ENCODE results near the gene FRS3. TPM values are rescaled to one million over a fixed set of nuclear protein-coding genes. Genes with fewer than 3 reads are reported as not detected.

Gene FRS3
- total RNA-seq, 1 experiment from 2014 or later: 5.9 TPM

GRCh38 chr6:41736186-41736733, 43.4 kb downstream of the FRS3 start:
- no peaks in the 10 kb centered on the region for H3K36me3 ChIP-seq (ENCODE audit: control insufficient read depth in 1 of 2, insufficient read depth in 2 of 2, low read length in 2 of 2)
- H3K4me2 ChIP-seq (ENCODE audit: low read length): peak overlapping the region; percentile 98
- POLR2A ChIA-PET: no interaction called here
- no peaks in the 10 kb centered on the region for H4K20me1 ChIP-seq (ENCODE audit: insufficient read depth)
- intact Hi-C loops (cut with micrococcal nuclease): no loop called here
- H3K4me1 ChIP-seq (ENCODE audit: control insufficient read depth in 1 of 2, insufficient read depth in 2 of 2, low read length in 2 of 2): peaks cover 13 to 31% of the 10 kb centered on the region in 2 experiments
- ATAC-seq: no peak; the same call in 1 of the 2 replicates
- CTCF ChIA-PET: no interaction called here
- RAD21 ChIA-PET (ENCODE audit: low non-redundant PET in 1 of 2, low total read pairs in 2 of 2, uncharacterized antibody in 2 of 2, unreplicated experiment in 2 of 2): no interaction called here
- H3K4me3 ChIP-seq (replicated peaks in 1 of 2; ENCODE audit: low read depth in 1 of 2, low read length in 2 of 2): peak overlapping the region; percentile 23 to 27
- TF ChIP-seq JUND (IDR thresholded peaks at IDR 0.05) (no peak), POLR2A (IDR thresholded peaks at IDR 0.05; ENCODE audit: borderline replicate concordance, extremely low read depth, insufficient read depth, insufficient read length) (no peak), YY1 (IDR thresholded peaks at IDR 0.05; ENCODE audit: extremely low read depth, insufficient replicate concordance, low read depth, low read length) (no peak), ATF3 (IDR thresholded peaks at IDR 0.05) (no peak), ZFX (IDR thresholded peaks at IDR 0.05) (no peak), SIN3A (IDR thresholded peaks at IDR 0.05; ENCODE audit: low read depth) (no peak), EZH2 (IDR thresholded peaks at IDR 0.05) (no peak), POLR2AphosphoS5 (IDR thresholded peaks at IDR 0.05; ENCODE audit: low read depth, low read length) (no peak), ZNF274 (IDR thresholded peaks at IDR 0.05; ENCODE audit: low read depth, low read length) (no peak), SP1 (IDR thresholded peaks at IDR 0.05; ENCODE audit: low read depth) (no peak), EGR1 (IDR thresholded peaks at IDR 0.05; ENCODE audit: low read depth) (no peak), ZBTB33 (IDR thresholded peaks at IDR 0.05; ENCODE audit: extremely low read depth, insufficient replicate concordance, low read length) (no peak), RAD21 (IDR thresholded peaks at IDR 0.05; ENCODE audit: low read depth) (no peak), CTCF (IDR thresholded peaks at IDR 0.05 in 2 of 3, conservative IDR thresholded peaks at IDR 0.05 in 1 of 3; ENCODE audit: borderline replicate concordance in 1 of 3, insufficient read depth in 1 of 3, low read depth in 2 of 3, low read length in 2 of 3) (no peak), REST (IDR thresholded peaks at IDR 0.05; ENCODE audit: low read depth) (no peak), EZH2phosphoT487 (IDR thresholded peaks at IDR 0.05; ENCODE audit: borderline replicate concordance) (no peak), CBX3 (IDR thresholded peaks at IDR 0.05; ENCODE audit: low read depth) (no peak), FOSL1 (IDR thresholded peaks at IDR 0.05; ENCODE audit: low read depth) (no peak), TCF7L2 (IDR thresholded peaks at IDR 0.05; ENCODE audit: borderline replicate concordance, extremely low read depth, insufficient read depth, insufficient read length) (no peak)
- no peaks in the 10 kb centered on the region for H3K79me2 ChIP-seq (ENCODE audit: insufficient read depth, low read length)
- no peaks in the 10 kb centered on the region for H3K9me3 ChIP-seq (ENCODE audit: control insufficient read depth in 1 of 2, insufficient read depth in 1 of 2, low read depth in 1 of 2, low read length in 2 of 2)
- no TSS peak for BruUV-seq (replicated peaks)
- H3K9me2 ChIP-seq (ENCODE audit: insufficient read depth): no peaks in the 10 kb centered on the region
- H3K9ac ChIP-seq (ENCODE audit: low read length): no peak overlapping the region
- no peak for DNase-seq (ENCODE audit: low read depth, low spot score)
- H3K27ac ChIP-seq (ENCODE audit: low read depth, low read length): no peak overlapping the region
- H3K27me3 ChIP-seq (ENCODE audit: insufficient read depth, low read length): no peaks in the 10 kb centered on the region
- peak overlapping the region; percentile 87 for H2AFZ ChIP-seq (ENCODE audit: low read depth, low read length, poor library complexity, severe bottlenecking)
